ENCODE measurements around the gene HAUS1.

- no peak for TF ChIP-seq CTCF (conservative IDR thresholded peaks at IDR 0.05; ENCODE audit: low read depth in 2 of 2)
- no peak for TF ChIP-seq CREB1 (CRISPR knock-in tag; IDR thresholded peaks at IDR 0.05; ENCODE audit: low read depth)
- no peak for TF ChIP-seq POLR2AphosphoS5 (IDR thresholded peaks at IDR 0.05; ENCODE audit: low read depth)
- TF ChIP-seq EZH2 (IDR thresholded peaks at IDR 0.05; ENCODE audit: low read depth, unreplicated experiment): no peak
- TF ChIP-seq ZNF114 (CRISPR knock-in tag; IDR thresholded peaks at IDR 0.05): no peak
- TF ChIP-seq, protein P1, sequence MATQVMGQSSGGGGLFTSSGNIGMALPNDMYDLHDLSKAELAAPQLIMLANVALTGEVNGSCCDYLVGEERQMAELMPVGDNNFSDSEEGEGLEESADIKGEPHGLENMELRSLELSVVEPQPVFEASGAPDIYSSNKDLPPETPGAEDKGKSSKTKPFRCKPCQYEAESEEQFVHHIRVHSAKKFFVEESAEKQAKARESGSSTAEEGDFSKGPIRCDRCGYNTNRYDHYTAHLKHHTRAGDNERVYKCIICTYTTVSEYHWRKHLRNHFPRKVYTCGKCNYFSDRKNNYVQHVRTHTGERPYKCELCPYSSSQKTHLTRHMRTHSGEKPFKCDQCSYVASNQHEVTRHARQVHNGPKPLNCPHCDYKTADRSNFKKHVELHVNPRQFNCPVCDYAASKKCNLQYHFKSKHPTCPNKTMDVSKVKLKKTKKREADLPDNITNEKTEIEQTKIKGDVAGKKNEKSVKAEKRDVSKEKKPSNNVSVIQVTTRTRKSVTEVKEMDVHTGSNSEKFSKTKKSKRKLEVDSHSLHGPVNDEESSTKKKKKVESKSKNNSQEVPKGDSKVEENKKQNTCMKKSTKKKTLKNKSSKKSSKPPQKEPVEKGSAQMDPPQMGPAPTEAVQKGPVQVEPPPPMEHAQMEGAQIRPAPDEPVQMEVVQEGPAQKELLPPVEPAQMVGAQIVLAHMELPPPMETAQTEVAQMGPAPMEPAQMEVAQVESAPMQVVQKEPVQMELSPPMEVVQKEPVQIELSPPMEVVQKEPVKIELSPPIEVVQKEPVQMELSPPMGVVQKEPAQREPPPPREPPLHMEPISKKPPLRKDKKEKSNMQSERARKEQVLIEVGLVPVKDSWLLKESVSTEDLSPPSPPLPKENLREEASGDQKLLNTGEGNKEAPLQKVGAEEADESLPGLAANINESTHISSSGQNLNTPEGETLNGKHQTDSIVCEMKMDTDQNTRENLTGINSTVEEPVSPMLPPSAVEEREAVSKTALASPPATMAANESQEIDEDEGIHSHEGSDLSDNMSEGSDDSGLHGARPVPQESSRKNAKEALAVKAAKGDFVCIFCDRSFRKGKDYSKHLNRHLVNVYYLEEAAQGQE (IDR thresholded peaks at IDR 0.05; ENCODE audit: unreplicated experiment): no peak
- no peak for TF ChIP-seq JUNB (IDR thresholded peaks at IDR 0.05; ENCODE audit: unreplicated experiment)
Observed at GRCh38 chr18:46070232-46070631, 34.0 kb upstream of the HAUS1 start.

All from GM23338 (cell line).